Colon (tissue), 2 donors: ENCODE measurements around the gene ATP6V0A1.
"Not testable (repeated sequence)": the region's sequence is repeated elsewhere in the genome, so short reads cannot be mapped to it uniquely, and the experiment has no call there.

Experiments
- FAIRE-seq: peaks from 2 replicates; lab custom pipeline; 2012; peaks lifted over from hg19 to GRCh38; lab: Jason Lieb, UNC
- donor health status: control.
- donor health status: control.

Gene ATP6V0A1

DNA sequence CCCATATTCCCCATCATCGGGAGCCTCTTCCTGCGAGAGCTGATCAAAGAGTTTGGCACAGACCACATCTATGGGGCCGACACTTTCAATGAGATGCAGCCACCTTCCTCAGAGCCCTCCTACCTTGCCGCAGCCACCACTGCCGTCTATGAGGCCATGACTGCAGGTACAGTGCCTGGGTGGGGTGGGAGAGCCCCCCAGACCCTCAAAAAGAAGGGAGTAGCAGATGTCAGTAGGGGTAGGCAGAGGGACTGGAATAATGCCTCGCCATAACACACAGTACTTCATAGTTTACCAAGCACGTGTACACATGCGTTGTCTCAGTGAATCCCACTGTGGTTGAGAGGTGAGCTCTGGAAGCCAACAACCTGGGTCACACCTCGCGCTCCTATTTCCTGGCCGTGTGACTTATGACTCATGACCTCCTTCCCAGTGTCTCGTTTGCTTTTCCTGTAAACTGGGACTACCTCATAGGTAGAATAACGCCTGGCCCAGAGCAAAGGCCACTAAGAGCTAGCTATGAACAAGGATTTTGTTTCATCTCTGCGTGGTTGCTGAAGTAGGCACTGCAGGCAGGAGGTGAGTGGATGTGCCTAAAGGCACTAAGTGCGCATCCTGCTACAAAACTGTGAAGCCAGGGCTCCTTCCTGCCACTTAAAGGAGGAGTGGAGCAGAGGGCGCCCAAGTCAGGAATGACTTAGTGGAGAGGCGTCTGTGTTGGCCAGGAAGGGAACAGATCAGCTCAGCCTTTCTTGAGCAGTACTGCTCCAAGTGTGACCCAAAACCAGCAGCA, 82.6 kb downstream of the ATP6V0A1 start:
- FAIRE-seq, result no peak

DNA sequence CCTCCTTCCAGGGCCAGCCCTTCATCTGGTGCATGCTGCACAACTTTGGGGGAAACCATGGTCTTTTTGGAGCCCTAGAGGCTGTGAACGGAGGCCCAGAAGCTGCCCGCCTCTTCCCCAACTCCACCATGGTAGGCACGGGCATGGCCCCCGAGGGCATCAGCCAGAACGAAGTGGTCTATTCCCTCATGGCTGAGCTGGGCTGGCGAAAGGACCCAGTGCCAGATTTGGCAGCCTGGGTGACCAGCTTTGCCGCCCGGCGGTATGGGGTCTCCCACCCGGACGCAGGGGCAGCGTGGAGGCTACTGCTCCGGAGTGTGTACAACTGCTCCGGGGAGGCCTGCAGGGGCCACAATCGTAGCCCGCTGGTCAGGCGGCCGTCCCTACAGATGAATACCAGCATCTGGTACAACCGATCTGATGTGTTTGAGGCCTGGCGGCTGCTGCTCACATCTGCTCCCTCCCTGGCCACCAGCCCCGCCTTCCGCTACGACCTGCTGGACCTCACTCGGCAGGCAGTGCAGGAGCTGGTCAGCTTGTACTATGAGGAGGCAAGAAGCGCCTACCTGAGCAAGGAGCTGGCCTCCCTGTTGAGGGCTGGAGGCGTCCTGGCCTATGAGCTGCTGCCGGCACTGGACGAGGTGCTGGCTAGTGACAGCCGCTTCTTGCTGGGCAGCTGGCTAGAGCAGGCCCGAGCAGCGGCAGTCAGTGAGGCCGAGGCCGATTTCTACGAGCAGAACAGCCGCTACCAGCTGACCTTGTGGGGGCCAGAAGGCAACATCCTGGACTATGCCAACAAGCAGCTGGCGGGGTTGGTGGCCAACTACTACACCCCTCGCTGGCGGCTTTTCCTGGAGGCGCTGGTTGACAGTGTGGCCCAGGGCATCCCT, 84.8 kb downstream of the ATP6V0A1 start:
- no peak for FAIRE-seq

DNA sequence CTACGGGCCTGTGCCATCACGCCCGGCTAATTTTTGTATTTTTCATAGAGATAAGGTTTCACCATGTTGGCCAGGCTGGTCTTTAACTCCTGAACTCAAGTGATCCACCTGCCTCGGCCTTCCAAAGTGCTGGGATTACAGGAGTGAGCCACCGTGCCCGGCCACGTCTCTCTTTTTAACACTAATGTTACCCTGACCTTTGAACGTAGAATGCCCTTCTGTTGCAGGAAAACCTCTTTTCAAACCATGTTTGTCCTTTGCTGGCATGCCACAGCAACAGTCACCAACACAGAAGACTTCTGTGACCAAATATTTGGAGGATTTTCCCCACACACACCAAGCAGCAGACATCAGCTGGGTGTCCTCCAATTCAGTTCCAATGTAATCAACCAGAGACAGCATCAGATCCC, 86.2 kb downstream of the ATP6V0A1 start:
- FAIRE-seq, result no peak

DNA sequence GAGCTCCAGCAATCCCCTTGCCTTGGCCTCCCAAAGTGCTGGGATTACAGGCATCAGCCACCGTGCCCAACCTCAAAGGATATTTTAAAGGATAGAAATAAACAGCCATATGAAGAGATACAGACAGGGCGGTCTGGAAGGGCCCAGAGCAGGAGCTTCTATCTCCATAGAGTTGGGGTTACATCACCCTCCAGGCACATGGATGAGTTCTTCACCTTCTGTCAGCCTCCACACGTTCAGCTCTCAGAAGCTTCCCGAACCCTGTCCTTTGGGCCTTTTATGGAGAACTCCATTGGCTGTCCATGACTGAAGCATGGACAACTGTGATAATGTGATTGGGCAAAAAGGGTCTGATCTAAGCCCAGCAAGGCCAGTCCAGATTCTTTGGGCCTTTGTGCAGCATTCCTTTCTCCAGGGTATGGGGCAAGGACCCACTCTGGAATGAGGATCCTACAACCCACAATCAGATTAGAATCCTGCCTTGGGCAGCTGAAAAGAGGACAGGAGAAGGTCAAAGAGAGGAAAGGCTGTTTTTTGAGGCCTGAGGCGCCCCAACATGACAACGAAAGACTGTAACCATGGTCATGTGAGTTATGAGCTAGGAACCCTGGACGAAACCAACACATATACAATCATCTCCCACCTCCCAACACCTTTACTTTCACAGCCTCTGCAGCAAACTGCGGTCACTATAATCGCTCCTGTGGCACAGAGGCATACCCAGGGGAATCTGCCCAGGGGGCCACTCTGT, 87.3 kb downstream of the ATP6V0A1 start:
- FAIRE-seq, result not testable (repeated sequence)

DNA sequence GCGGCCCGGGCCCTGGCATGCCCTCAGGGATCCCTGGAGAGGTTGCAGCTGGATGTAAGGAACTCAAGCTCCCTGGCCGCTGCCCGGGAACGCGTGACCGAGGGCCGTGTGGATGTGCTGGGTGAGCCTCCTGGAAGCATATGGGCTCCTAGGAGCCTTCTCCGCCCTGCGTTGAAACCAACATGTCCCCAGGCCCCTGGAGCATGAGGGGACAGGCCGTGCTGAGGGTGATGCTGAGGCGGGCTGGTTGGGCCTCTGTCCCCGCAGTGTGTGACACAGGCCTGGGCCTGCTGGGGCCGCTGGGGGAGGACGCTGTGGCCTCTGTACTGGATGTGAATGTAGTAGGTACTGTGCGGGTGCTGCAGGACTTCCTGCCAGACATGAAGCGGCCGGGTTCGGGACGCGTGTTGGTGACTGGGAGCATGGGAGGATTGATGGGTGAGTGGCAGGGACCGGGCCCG, 88.4 kb downstream of the ATP6V0A1 start:
- FAIRE-seq, result no peak

DNA sequence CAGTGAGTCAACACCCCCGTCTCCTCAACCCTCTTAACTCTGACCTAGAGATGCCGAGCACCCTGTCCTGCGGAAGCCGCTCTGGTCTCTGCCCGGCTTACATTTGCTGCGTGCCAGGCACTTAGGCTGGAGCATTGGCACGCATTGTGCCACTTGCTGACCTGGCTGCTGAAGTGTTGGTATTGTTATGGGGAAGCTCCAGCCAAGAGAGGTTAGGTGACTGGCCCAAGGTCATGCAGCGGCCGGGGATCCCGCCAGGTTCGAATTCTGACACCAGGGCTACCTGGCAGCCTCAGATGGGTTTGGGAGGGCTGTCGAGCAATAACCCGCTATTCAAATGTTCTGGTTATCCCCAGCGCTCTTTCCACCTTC, 89.0 kb downstream of the ATP6V0A1 start:
- FAIRE-seq, result no peak

DNA sequence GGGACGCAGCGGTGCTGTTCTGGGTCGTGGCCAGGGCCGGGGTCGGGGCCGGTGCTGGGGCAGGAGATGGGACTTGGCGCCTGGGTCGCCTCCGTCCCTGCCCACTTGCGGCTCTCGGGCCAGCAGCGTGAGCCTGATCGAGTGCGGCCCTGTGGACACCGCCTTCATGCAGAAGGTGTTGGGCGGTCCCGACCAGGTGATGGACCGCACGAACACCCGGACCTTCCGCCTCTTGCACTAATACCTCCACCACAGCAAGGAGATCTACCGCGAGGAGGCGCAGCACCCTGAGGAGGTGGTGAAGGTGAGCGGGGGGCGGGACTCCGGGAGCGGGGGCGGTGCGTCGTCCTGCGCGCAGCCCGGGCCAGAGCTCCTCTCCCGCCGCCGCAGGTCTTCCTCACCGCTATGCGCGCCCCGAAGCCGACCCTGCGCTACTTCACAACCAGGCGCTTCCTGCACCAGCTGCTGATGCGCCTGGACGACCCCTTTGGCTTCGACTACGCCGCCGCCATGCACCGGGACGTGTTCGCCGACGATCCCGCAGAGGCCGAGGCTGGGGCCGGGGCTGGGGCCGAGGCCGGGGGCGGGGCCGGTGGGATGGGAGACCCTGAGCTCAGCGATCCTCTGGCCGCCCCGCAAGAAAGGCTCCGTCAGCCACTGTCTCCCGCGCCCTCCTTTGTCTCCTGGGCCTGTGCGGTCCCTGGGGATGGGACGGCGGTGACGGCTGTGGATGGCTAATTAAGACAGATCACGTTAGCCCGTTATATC, 89.6 kb downstream of the ATP6V0A1 start:
- no peak for FAIRE-seq

DNA sequence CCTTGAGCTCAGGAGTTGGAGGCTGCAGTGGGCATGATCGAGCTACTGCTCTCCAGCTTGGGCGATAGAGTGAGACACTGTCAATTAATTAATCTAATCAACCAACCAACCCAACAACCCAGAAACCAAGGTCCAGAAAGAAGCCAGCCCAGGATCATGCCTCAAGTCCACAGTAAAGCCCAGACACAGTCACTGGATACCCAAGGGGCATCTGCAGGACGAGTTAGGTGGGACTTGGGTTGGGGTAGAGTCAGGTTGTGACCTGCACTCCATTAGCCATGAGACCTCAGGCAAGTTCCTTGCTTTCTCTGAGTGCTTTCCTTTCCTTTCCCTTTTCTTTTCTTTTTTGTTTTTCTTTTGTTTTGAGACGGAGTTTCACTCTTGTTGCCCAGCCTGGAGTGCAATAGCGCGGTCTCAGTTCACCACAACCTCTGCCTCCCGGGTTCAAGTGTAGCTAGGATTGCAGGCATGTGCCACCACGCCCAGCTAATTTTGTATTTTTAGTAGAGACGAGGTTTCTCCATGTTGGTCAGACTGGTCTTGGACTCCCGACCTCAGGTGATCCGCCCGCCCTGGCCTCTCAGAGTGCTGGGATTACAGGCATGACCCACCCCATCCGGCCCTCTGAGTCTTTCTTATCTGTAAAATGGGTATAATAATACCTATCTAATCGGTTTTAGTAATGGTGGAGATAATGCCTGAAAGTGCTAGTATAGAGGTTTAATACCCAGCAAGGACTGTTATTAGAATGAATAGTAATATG, 90.5 kb downstream of the ATP6V0A1 start:
- no peak for FAIRE-seq

DNA sequence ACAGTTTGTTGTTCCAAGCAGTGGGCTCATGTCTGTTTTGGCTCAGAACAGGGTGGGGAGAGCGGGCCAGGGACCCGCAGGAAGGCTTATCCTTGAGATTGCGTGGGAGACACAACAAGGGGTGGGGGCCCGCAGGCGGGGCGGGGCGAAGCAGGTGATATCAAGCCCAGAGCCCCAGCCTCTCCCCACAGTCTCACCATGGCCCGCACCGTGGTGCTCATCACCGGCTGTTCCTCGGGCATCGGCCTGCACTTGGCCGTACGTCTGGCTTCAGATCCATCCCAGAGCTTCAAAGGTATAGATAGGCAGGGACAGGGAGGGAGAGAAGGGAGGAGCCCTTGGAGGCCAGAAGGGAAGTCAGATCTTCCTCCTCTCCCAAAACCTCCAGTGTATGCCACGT, 94.1 kb downstream of the ATP6V0A1 start, which contains the start of gene HSD17B1:
Gene HSD17B1 (plus strand): TSS at position 188 of the 400 bp plus-strand sequence. CDS start 11 bp downstream, at position 199.
- not testable (repeated sequence) for FAIRE-seq

DNA sequence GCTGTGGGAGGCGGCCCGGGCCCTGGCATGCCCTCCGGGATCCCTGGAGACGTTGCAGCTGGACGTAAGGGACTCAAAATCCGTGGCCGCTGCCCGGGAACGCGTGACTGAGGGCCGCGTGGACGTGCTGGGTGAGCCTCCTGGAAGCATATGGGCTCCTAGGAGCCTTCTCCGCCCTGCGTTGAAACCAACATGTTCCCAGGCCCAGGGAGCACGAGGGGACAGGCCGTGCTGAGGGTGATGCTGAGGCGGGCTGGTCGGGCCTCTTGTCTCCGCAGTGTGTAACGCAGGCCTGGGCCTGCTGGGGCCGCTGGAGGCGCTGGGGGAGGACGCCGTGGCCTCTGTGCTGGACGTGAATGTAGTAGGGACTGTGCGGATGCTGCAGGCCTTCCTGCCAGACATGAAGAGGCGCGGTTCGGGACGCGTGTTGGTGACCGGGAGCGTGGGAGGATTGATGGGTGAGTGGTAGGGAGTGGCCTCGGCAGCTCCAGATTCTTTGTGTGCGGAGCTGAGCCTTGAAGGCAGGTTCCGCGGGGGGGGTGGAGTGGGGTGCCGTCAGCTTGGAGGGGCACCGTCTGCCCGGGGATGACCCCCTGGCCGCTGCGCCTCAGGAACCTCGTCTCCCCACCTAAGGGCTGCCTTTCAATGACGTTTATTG, 94.6 kb downstream of the ATP6V0A1 start:
- FAIRE-seq, result no peak

DNA sequence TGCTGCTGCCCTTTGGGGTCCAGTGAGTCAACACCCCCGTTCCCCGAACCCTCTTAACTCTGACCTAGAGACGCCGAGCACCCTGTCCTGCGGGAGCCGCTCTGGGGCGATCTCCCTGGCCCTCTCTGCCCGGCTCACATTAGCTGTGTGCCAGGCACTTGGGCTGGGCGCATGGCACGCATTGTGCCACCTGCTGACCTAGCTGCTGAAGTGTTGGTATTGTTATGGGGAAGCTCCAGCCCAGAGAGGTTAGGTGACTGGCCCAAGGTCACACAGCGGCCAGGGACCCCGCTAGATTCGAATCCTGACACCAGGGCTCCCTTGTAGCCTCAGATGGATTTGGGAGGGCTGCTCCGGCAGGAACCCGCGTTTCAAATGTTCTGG, 95.2 kb downstream of the ATP6V0A1 start:
- no peak for FAIRE-seq

DNA sequence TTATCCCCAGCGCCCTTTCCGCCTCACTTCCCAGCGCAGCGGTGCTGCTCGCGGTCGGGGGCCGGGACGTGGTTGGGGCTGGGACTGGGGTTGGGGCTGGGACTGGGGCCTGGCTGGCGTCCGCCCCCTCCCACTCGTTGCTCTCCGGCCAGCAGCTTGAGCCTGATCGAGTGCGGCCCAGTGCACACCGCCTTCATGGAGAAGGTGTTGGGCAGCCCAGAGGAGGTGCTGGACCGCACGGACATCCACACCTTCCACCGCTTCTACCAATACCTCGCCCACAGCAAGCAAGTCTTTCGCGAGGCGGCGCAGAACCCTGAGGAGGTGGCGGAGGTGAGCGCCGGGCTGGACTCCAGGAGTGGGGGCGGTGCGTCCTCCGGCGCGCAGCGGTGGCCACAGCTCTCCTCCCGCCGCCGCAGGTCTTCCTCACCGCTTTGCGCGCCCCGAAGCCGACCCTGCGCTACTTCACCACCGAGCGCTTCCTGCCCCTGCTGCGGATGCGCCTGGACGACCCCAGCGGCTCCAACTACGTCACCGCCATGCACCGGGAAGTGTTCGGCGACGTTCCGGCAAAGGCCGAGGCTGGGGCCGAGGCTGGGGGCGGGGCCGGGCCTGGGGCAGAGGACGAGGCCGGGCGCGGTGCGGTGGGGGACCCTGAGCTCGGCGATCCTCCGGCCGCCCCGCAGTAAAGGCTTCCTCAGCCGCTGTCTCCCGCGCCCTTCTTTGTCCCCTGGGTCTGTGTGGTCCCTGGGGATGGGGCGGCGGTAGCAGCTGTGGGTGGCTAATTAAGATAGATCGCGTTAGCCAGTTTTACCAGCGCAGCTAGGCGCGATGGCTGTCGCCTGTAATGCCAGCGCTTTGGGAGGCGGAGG, 95.8 kb downstream of the ATP6V0A1 start:
- FAIRE-seq, result no peak

DNA sequence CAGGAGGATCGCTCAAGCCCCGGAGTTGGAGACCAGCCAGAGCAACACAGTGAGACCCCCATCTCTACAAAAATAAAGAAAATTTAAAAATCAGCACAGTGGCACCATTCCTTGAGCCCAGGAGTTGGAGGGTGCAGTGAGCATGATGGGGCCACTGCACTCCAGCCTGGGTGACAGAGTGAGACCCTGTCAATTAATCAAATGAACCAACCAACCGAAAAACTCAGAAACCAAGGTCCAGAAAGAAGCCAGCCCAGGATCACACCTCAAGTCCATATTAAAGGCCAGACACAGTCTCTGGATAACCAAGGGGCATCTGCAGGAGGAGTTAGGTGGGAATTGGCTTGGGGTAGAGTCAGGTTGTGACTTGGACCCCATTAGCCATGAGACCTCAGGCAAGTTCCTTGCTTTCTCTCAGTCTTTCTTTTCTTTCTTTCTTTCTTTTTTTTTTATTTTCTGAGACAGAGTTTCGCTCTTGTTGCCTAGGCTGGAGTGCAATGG, 96.5 kb downstream of the ATP6V0A1 start:
- FAIRE-seq, result no peak

DNA sequence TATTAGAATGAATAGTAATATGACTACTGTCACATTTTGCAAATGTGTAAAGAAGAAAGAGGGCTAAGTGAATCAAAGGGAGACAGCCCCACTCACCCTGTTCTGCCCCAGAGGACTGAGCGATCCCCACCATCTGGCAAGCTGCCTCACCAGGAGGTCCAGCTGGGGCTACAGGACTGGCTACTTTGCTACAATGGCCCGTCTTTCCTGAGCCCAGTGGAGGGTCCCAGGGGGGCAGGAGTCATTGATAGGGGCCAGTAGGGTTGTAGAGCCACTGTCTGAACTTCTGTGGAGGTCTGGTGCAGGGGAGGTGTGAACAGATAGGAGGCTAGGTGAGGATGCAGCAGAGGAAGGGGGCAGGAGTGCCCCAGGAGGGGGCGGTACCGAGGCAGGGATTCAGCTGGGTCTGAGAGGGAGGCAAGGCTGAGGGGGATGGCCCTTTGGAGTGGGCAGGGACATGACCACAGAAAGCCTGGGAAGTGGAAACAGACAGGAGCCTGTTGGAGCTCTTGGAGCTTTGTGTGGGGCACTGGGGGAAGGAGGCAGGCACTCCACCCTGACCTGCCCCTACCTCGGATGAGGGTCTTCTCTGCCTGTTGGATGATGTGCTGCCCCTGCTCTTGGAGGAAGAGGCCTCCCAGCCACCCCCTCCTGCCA, 97.4 kb downstream of the ATP6V0A1 start:
- not testable (repeated sequence) for FAIRE-seq

DNA sequence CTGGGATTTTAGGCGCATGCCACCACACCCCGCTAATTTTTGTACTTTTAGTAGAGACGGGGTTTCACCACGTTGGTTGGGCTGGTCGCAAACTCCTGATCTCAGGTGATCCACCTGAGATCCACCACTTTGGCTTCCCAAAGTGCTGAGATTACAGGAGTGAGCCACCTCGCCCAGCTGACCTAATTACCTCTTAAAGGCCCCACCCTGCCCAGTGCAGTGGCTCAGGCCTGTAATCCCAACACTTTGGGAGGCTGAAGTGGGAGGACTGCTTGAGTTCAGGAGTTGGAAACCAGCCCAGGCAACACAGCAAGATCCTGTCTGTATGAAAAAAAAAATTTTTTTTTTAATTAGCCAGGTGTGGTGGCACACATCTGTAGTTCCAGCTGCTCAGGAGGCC, 100.4 kb downstream of the ATP6V0A1 start:
- FAIRE-seq, result no peak

DNA sequence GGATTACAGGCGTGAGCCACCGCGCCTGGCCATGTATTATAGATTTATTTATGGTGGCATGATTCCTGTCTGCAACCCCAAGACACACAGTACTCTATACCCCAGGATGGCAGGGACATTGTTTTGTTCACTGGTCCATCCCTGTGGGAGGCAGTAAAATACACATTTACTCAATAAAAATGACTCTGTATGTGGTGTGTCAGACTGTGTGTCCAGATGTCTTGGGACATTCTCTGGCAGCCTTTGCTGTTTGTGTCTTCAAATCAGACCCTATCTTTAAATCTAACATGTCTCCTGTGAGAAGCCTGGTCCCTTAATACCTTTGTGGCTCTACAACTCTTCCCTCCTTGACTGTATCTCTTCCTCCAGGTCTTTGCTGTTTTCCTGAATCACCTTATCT, 101.6 kb downstream of the ATP6V0A1 start:
- no peak for FAIRE-seq

DNA sequence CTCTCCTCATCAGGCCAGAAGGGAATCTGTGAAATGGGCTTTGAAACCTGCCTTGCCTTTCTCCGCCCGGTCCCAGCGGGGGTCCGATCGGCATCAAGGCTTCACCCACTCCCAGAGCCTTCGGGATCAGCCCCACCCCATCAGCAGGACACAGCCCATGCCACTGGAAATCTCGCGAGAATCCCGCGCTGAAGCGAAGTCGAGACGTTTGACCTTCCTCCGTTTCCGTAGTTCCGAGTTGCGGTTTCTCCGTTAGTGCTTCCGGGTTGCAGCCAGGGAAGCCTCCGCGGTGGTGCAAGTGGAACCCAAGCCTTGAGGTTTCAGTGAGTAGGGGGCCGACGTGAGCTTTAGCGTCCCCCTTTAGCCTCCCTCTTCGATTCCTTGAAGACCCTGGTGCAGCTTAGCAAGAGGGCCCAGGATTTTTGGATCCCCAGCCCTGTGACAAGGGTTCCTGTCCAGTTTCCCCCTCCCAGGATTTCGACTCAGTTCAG, 103.3 kb downstream of the ATP6V0A1 start, which contains the start of gene COASY:
Gene COASY (plus strand): TSS at position 252 of the 491 bp plus-strand sequence. CDS start 475 bp downstream, outside the sequence.
- FAIRE-seq, result no peak
